HepG2 (cell line): ENCODE data around the gene TSSK2. TPM values are rescaled to one million over a fixed set of nuclear protein-coding genes. Genes with fewer than 3 reads are reported as not detected.

Source experiments
- ATAC-seq: fragments of 200-7000 bp; cut with Tn5 transposase; 3 replicates; pipeline ENCODE4 v1.9.1; 2020; ENCODE audit warnings: mild to moderate bottlenecking, moderate library complexity
- BruUV-seq: library from RNA; stranded (reverse); fragments of 400-500 nt; replicated peaks from 2 replicates; lab custom pipeline; 2021; lab: Mats Ljungman, UMichigan
- CTCF ChIA-PET: fragments of 300-600 bp; formaldehyde crosslinking; extraction: SDS; loops from one replicate; lab custom pipeline; 2021; ENCODE audit warnings: low total read pairs, inconsistent platforms, low intra/inter-chr PET ratio; lab: Yijun Ruan, JAX
- POLR2A ChIA-PET: fragments of 350-600 bp; sonication (Branson Sonifier 250); formaldehyde crosslinking; loops from one replicate; lab custom pipeline; 2020; ENCODE audit warnings: antibody characterized with exemption, inconsistent platforms; lab: Yijun Ruan, JAX
- DNase-seq: peaks from one replicate; pipeline ENCODE4 v3.0.0-alpha.2; 2015; ENCODE audit warnings: low spot score
- FAIRE-seq: peaks from 3 replicates; lab custom pipeline; 2011; peaks lifted over from hg19 to GRCh38; lab: Jason Lieb, UNC
- H2AFZ ChIP-seq: one replicate; pipeline ENCODE4 v1.6.1; 2011; ENCODE audit warnings: low read length, inconsistent platforms
- H3K27ac ChIP-seq: fragments of 300-600 bp; 3 replicates; pipeline ENCODE4 v1.8.0; 2011; ENCODE audit warnings: mixed run types, mild to moderate bottlenecking, mixed read lengths, low read length, inconsistent platforms; ENCODE audit not compliant: insufficient read depth; ENCODE audit errors: extremely low read length
- H3K27me3 ChIP-seq, 2 experiments: fragments of 200-600 bp in 1 of 2; 2 replicates in 1 of 2; 3 replicates in 1 of 2; pipeline versions ENCODE4 v1.6.0 to v1.8.0; 2011; ENCODE audit warnings: low read length in 2 of 2, mild to moderate bottlenecking in 2 of 2, moderate library complexity in 2 of 2, inconsistent platforms in 1 of 2; ENCODE audit not compliant: insufficient read depth in 2 of 2, control insufficient read depth in 1 of 2
- H3K36me3 ChIP-seq, 2 experiments: fragments of 200-600 bp in 1 of 2; replicated peaks in 1 of 2; 2 replicates in 1 of 2; 3 replicates in 1 of 2; pipeline versions ENCODE4 v1.5.1 to v1.8.0; 2011; ENCODE audit warnings: low read length in 2 of 2, inconsistent platforms in 1 of 2; ENCODE audit not compliant: insufficient read depth in 2 of 2, control insufficient read depth in 1 of 2
- H3K4me1 ChIP-seq: 2 replicates; pipeline ENCODE4 v1.5.1; 2012; ENCODE audit warnings: low read length, inconsistent platforms; ENCODE audit not compliant: insufficient read depth
- H3K4me2 ChIP-seq: 2 replicates; pipeline ENCODE4 v1.6.0; 2011; ENCODE audit warnings: low read depth, low read length, inconsistent platforms
- H3K4me3 ChIP-seq, 3 experiments: fragments of 200-600 bp in 1 of 3; sonication (generic), shearing (Covaris generic) in 1 of 3; replicated peaks in 1 of 3; 2 replicates each; pipeline ENCODE4 v1.5.1; 2011 to 2016; ENCODE audit warnings: low read length in 3 of 3, inconsistent platforms in 2 of 3, low read depth in 2 of 3, mild to moderate bottlenecking in 2 of 3, control low read depth in 1 of 3, mixed read lengths in 1 of 3; ENCODE audit not compliant: insufficient read depth in 1 of 3
- H3K79me2 ChIP-seq: one replicate; pipeline ENCODE4 v1.6.1; 2011; ENCODE audit warnings: low read length, inconsistent platforms; ENCODE audit not compliant: insufficient read depth
- H3K9ac ChIP-seq: 2 replicates; pipeline ENCODE4 v1.6.0; 2011; ENCODE audit warnings: mild to moderate bottlenecking, low read depth, low read length, inconsistent platforms; ENCODE audit not compliant: insufficient read depth
- H3K9me3 ChIP-seq: 2 replicates; pipeline ENCODE4 v1.5.1; 2012; ENCODE audit warnings: mild to moderate bottlenecking, low read length
- H4K20me1 ChIP-seq: 2 replicates; pipeline ENCODE4 v1.6.0; 2011; ENCODE audit warnings: inconsistent platforms, mild to moderate bottlenecking, low read length, moderate library complexity; ENCODE audit not compliant: insufficient read depth
- JUN ChIP-seq: sonication (generic); formaldehyde crosslinking; IDR thresholded peaks from 2 replicates; pipeline ENCODE4 v1.4.0; 2020; ENCODE audit warnings: mild to moderate bottlenecking, missing genetic modification reagents
- NPAS2 ChIP-seq: sonication (generic); formaldehyde crosslinking; IDR thresholded peaks from 2 replicates; pipeline ENCODE4 v1.8.0; 2022; ENCODE audit warnings: mild to moderate bottlenecking, missing genetic modification reagents, borderline replicate concordance
- RFX1 ChIP-seq: fragments of 450-650 bp; IDR thresholded peaks from 2 replicates; pipeline ENCODE4 v1.6.1; 2017
- YEATS2 ChIP-seq: sonication (generic); formaldehyde crosslinking; IDR thresholded peaks from 2 replicates; pipeline ENCODE4 v1.4.0; 2020; ENCODE audit warnings: missing genetic modification reagents, borderline replicate concordance
- ZFP90 ChIP-seq: sonication (generic); formaldehyde crosslinking; IDR thresholded peaks from 2 replicates; pipeline ENCODE4 v1.8.0; 2022; ENCODE audit warnings: missing genetic modification reagents, mild to moderate bottlenecking, inconsistent platforms, borderline replicate concordance
- ZNF17 ChIP-seq: sonication (generic); formaldehyde crosslinking; IDR thresholded peaks from 2 replicates; pipeline ENCODE4 v1.5.0; 2020; ENCODE audit warnings: mild to moderate bottlenecking, missing genetic modification reagents
- ZNF605 ChIP-seq: sonication (generic); formaldehyde crosslinking; IDR thresholded peaks from 2 replicates; pipeline ENCODE4 v1.8.0; 2022; ENCODE audit warnings: mild to moderate bottlenecking, missing genetic modification reagents
- WGBS: methylation state at CpG from one replicate; pipeline ENCODE4 v1.1.6; 2017; ENCODE audit warnings: low lambda C conversion rate; 5-methylcytosine and 5-hydroxymethylcytosine counted together
- in situ Hi-C: cut with HindIII; loops from 2 replicates; pipeline ENCODE4 v1.10.0; 2017; ENCODE audit warnings: low pct_unique_long_range_greater_than_20kb; ENCODE audit not compliant: extremely low pct_ligation_motif_present
- intact Hi-C: fragments of 100-400 bp; cut with micrococcal nuclease; formaldehyde crosslinking; loops from one replicate; pipeline ENCODE4 v1.10.0; 2022; ENCODE audit not compliant: unreplicated experiment
- polyA plus RNA-seq, 8 experiments: library from polyadenylated mRNA; depleted of rRNA in 3 of 8; stranded (reverse) in 7 of 8; unstranded in 1 of 8; fragments of >200 nt; fragmentation: Illumina TruSeq in 4 of 8; extraction: Trizol in 4 of 8; gene quantifications; 2 replicates each; pipeline versions ENCODE4 v1.2.1 to v1.2.3, GENCODE V29; 2011 to 2016; ENCODE audit warnings: low read depth in 4 of 8, missing spikeins in 1 of 8, mixed read lengths in 1 of 8; ENCODE audit not compliant: insufficient read depth in 1 of 8
- total RNA-seq, 5 experiments: library from RNA; depleted of rRNA; stranded (reverse); fragments of >200 nt; fragmentation: Illumina TruSeq; extraction: Trizol; gene quantifications; 2 replicates each; pipeline ENCODE4 v1.2.3, GENCODE V29; 2016; ENCODE audit warnings: low read depth in 1 of 5
- TF ChIP-seq, protein P1 (sequence below): sonication (generic); formaldehyde crosslinking; IDR thresholded peaks from 2 replicates; pipeline ENCODE4 v1.4.0; 2020; ENCODE audit warnings: mild to moderate bottlenecking, missing genetic modification reagents

The TSSK2 gene
- total and polyA plus RNA-seq, 2 of the 13 experiments (the other 11 are each of a cell fraction or from before 2014, with no cell fraction given) = not detected

GRCh38 chr22:19143967-19144400, 12.9 kb downstream of the TSSK2 start:
- ChIA-PET CTCF (interaction anchor here (1.5 kb wide), 1 partner anchor 486 kb away, joined by 6 read pairs; no protein-coding TSS in a partner anchor), POLR2A (interaction anchor here (1.0 to 2.5 kb wide), 7 partner anchors 17 to 336 kb away, joined by 3 to 22 read pairs (median 6); partner anchors contain the start of genes C22orf39, CDC45, DGCR2 and MRPL40)
- Histone ChIP-seq H3K9ac (peak overlapping the region; percentile 89), H3K4me1 (peaks cover 17% of the 10 kb centered on the region), H3K27me3 (peaks cover 4 to 31% of the 10 kb centered on the region in 2 experiments; a peak in 3 of 5 replicates), H2AFZ (no peak overlapping the region), H3K27ac (peak overlapping the region; percentile 31), H3K4me2 (peak overlapping the region; percentile 91), H3K79me2 (peaks cover 13% of the 10 kb centered on the region), H3K36me3 (peaks cover 10 to 31% of the 10 kb centered on the region in 2 experiments; a peak in 4 of 5 replicates), H4K20me1 (no peaks in the 10 kb centered on the region), H3K9me3 (no peaks in the 10 kb centered on the region), H3K4me3 (peak overlapping the region; percentile 83 to 95 (median 90))
- in situ Hi-C loops = no loop called here
- TSS peak; percentile 73 for BruUV-seq
- DNase-seq = no peak
- no peak for ATAC-seq
- WGBS = under 1% methylated on average over 17 of the region's 17 CpGs
- no peak for FAIRE-seq
- TF ChIP-seq ZNF605 (CRISPR knock-in tag) = 0 out of 2 replicates have a peak, but pooled peaks have one; percentile 4
- no peak for TF ChIP-seq ZNF17
- TF ChIP-seq, protein P1, sequence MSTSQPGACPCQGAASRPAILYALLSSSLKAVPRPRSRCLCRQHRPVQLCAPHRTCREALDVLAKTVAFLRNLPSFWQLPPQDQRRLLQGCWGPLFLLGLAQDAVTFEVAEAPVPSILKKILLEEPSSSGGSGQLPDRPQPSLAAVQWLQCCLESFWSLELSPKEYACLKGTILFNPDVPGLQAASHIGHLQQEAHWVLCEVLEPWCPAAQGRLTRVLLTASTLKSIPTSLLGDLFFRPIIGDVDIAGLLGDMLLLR = 0 out of 2 replicates have a peak, but pooled peaks have one; percentile 26
- TF ChIP-seq ZFP90 (CRISPR knock-in tag) = peak; percentile 8; the same call in 1 of the 2 replicates
- TF ChIP-seq NPAS2 (CRISPR knock-in tag) = 0 out of 2 replicates have a peak, but pooled peaks have one; percentile 9
- TF ChIP-seq RFX1 = no peak
- TF ChIP-seq YEATS2 = no peak
- no peak for TF ChIP-seq JUN (CRISPR knock-in tag)
- intact Hi-C loops = loop anchor here (1.0 kb wide), 2 partner anchors 34 to 147 kb away; partner anchors contain the start of genes CLTCL1 and SLC25A1
